Spleen (tissue), 7 donors: ENCODE data around the gene CMTR2.

ENCODE experiments used
- POLR2A ChIP-seq, 3 donors: fragments of 450-650 bp; IDR thresholded peaks; one replicate each; pipeline ENCODE4 v1.5.1; 2017; ENCODE audit warnings: antibody characterized with exemption in 3 of 3, mild to moderate bottlenecking in 1 of 3
- POLR2AphosphoS5 ChIP-seq, 3 donors: sonication (generic); formaldehyde crosslinking; IDR thresholded peaks; one replicate each; pipeline ENCODE4 v1.5.1; 2017; ENCODE audit warnings: antibody characterized with exemption in 3 of 3
- TF ChIP-seq, protein P1 (sequence below), 11 experiments: fragments of 200-600 bp in 7 of 11; fragments of 450-650 bp in 4 of 11; sonication (generic) in 4 of 11; IDR thresholded peaks in 8 of 11; conservative IDR thresholded peaks in 3 of 11; 1 replicate in 7 of 11; 2 replicates in 4 of 11; pipeline versions ENCODE4 v1.4.0 to v1.8.0; 2016 to 2021; ENCODE audit warnings: antibody characterized with exemption in 11 of 11, inconsistent platforms in 4 of 11, mild to moderate bottlenecking in 1 of 11
- donor health status: DM: no; HTN: no; CAD: no; lungs with moderate emphysema.
- donor health status: DM: no; HTN: no; CAD: no.
- donor health status: DM: no; HTN: no; CAD: no.

GRCh38 chr16:71258372-71258771 lies 30.8 kb downstream of the CMTR2 start:
- no peak for TF ChIP-seq POLR2A (IDR thresholded peaks at IDR 0.05)
- TF ChIP-seq, protein P1, sequence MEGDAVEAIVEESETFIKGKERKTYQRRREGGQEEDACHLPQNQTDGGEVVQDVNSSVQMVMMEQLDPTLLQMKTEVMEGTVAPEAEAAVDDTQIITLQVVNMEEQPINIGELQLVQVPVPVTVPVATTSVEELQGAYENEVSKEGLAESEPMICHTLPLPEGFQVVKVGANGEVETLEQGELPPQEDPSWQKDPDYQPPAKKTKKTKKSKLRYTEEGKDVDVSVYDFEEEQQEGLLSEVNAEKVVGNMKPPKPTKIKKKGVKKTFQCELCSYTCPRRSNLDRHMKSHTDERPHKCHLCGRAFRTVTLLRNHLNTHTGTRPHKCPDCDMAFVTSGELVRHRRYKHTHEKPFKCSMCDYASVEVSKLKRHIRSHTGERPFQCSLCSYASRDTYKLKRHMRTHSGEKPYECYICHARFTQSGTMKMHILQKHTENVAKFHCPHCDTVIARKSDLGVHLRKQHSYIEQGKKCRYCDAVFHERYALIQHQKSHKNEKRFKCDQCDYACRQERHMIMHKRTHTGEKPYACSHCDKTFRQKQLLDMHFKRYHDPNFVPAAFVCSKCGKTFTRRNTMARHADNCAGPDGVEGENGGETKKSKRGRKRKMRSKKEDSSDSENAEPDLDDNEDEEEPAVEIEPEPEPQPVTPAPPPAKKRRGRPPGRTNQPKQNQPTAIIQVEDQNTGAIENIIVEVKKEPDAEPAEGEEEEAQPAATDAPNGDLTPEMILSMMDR (IDR thresholded peaks at IDR 0.05 in 8 of 11, conservative IDR thresholded peaks at IDR 0.05 in 3 of 11): no peak
- TF ChIP-seq POLR2AphosphoS5 (IDR thresholded peaks at IDR 0.05): no peak
